Upper lobe of left lung (tissue), 6 donors: ENCODE results near the gene TMEM106C. TPM values are rescaled to one million over a fixed set of nuclear protein-coding genes. Genes with fewer than 3 reads are reported as not detected.

ENCODE experiments used
- ATAC-seq, 2 donors: fragments of 200-7000 bp; cut with Tn5 transposase; one replicate each; pipeline ENCODE4 v1.9.1; 2022; ENCODE audit warnings: mild to moderate bottlenecking in 2 of 2, moderate library complexity in 2 of 2; ENCODE audit not compliant: low FRiP score in 2 of 2
- DNase-seq, 2 donors: peaks; one replicate each; pipeline ENCODE4 v3.0.0-alpha.2; 2019 to 2020
- H3K27ac ChIP-seq, 4 donors: fragments of 200-600 bp; sonication (generic); one replicate each; pipeline ENCODE4 v1.5.1; 2016 to 2019
- H3K27me3 ChIP-seq, 4 donors: fragments of 200-600 bp; sonication (generic); one replicate each; pipeline ENCODE4 v1.5.1; 2017 to 2019
- H3K36me3 ChIP-seq, 4 donors: fragments of 200-600 bp; sonication (generic); one replicate each; pipeline ENCODE4 v1.5.1; 2016 to 2019
- H3K4me1 ChIP-seq, 4 donors: fragments of 200-600 bp; sonication (generic); one replicate each; pipeline ENCODE4 v1.5.1; 2018 to 2019
- H3K4me3 ChIP-seq, 4 donors: fragments of 200-600 bp; sonication (generic); one replicate each; pipeline ENCODE4 v1.5.1; 2017 to 2019; ENCODE audit warnings: mild to moderate bottlenecking in 2 of 4, moderate library complexity in 1 of 4
- H3K9me3 ChIP-seq, 4 donors: fragments of 200-600 bp; sonication (generic); one replicate each; pipeline ENCODE4 v1.5.1; 2018 to 2019
- CTCF ChIP-seq, 6 experiments: fragments of 450-650 bp in 4 of 6; fragments of 200-600 bp in 2 of 6; sonication (generic) in 2 of 6; IDR thresholded peaks; one replicate each; pipeline ENCODE4 v1.5.1; 2016 to 2019; ENCODE audit warnings: antibody characterized with exemption in 6 of 6
- EP300 ChIP-seq, 4 donors: sonication (generic); formaldehyde crosslinking; IDR thresholded peaks; one replicate each; pipeline ENCODE4 v1.5.1; 2017; ENCODE audit warnings: antibody characterized with exemption in 4 of 4, control low read depth in 2 of 4
- POLR2A ChIP-seq, 4 donors: fragments of 450-650 bp; IDR thresholded peaks; one replicate each; pipeline ENCODE4 v1.5.1; 2016 to 2017; ENCODE audit warnings: antibody characterized with exemption in 4 of 4, mild to moderate bottlenecking in 2 of 4
- POLR2AphosphoS5 ChIP-seq, 2 donors: sonication (generic); formaldehyde crosslinking; IDR thresholded peaks; one replicate each; pipeline ENCODE4 v1.5.1; 2017; ENCODE audit warnings: antibody characterized with exemption in 2 of 2
- WGBS, 2 donors: methylation state at CpG; one replicate each; pipeline ENCODE4 v1.1.5; 2017 to 2018; 5-methylcytosine and 5-hydroxymethylcytosine counted together
- total RNA-seq, 6 donors: library from RNA; depleted of rRNA in 4 of 6; stranded (reverse); fragments of >200 nt in 4 of 6; gene quantifications; one replicate each; pipeline versions ENCODE4 v1.1.0 to v1.2.1, GENCODE V29; 2016 to 2021
- donor health status: DM: no; HTN: no; CAD: no; lungs with moderate emphysema.
- donor health status: DM: no; HTN: yes; CAD: no; lungs with severe emphysema.

The TMEM106C gene
- total RNA-seq, 6 donors from 2014 or later: 32.8 to 90.6 (median 38.5) TPM

- peak; percentile 39 to 51 for DNase-seq
- H3K27me3 ChIP-seq: peaks cover 0 to 6% (median under 1%) of the 10 kb centered on the region in 4 donors
- H3K36me3 ChIP-seq: no peaks in the 10 kb centered on the region
- no peak for TF ChIP-seq EP300 (IDR thresholded peaks at IDR 0.05)
- no peak for TF ChIP-seq POLR2AphosphoS5 (IDR thresholded peaks at IDR 0.05)
- TF ChIP-seq CTCF (IDR thresholded peaks at IDR 0.05): no peak
- TF ChIP-seq POLR2A (IDR thresholded peaks at IDR 0.05): no peak
- no peak overlapping the region for H3K4me3 ChIP-seq
- WGBS, 2 donors: 60 to 69% methylated on average over 23 to 26 of the region's 27 CpGs
- ATAC-seq: no peak
- no peak overlapping the region for H3K27ac ChIP-seq
- H3K9me3 ChIP-seq: no peaks in the 10 kb centered on the region
- peaks cover 0 to 31% (median 5%) of the 10 kb centered on the region in 4 donors for H3K4me1 ChIP-seq
Observed at GRCh38 chr12:47946413-47947323, 16.7 kb upstream of the TMEM106C start.

- Histone ChIP-seq H3K27me3 (peaks cover 0 to 1% (median 0%) of the 10 kb centered on the region in 4 donors), H3K4me3 (no peak overlapping the region), H3K9me3 (no peaks in the 10 kb centered on the region), H3K27ac (no peak overlapping the region), H3K36me3 (no peaks in the 10 kb centered on the region), H3K4me1 (peaks cover 0 to 26% (median 3%) of the 10 kb centered on the region in 4 donors)
- DNase-seq (no peak), ATAC-seq (no peak)
- TF ChIP-seq CTCF (IDR thresholded peaks at IDR 0.05) (no peak), POLR2A (IDR thresholded peaks at IDR 0.05) (no peak), EP300 (IDR thresholded peaks at IDR 0.05) (no peak), POLR2AphosphoS5 (IDR thresholded peaks at IDR 0.05) (no peak)
- 78 to 81% methylated on average over 12 of the region's 12 CpGs for WGBS, 2 donors
Observed at GRCh38 chr12:47947341-47947740, 16.1 kb upstream of the TMEM106C start.

DNA sequence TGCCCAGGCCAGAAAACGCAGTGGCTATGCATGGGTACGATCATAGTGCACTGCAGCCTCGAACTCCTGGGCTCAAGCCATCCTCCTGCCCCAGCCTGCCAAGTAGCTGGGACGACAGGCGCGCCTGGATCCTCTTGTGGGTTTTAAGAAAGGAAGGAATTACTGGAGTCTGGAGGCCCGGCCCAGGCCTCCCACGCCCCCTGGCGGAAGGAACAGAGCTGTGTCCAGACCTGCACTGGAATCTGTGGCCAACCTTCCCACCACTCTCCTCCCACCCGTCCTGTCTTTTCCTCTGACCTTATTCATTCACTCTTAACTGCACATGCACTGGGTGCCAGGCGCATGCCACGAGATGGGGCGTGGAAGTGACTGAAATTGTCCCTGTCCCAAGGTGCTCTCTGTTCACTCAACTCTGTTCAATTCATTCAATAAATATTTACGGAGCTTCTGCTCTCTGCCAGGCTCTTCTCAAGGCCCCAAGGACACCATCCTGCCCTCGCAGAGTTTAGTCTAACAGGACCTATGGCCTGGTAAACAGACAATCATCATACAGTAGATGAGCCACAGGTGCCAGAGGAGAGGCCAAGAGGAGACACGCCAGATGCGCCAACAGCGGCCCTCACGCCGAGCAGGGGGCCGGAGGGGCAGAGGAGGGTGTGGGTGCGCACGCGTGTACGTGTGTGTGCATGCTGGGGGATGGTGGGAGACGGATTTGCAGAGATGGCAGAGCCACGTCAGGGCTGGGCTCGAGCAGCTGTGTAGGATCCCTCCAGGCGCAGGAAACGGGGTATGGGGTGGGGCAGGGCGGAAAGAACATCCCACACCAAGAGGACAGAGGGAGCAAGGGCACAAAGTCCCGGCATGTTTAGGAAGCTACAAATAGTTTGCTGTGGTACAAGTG lies 13.7 kb upstream of the TMEM106C start:
- no peaks in the 10 kb centered on the region for H3K9me3 ChIP-seq
- H3K27ac ChIP-seq: no peak overlapping the region
- DNase-seq: peak; percentile 86 to 89
- H3K36me3 ChIP-seq: no peaks in the 10 kb centered on the region
- WGBS, 2 donors: 55% methylated on average over 32 of the region's 32 CpGs
- H3K4me3 ChIP-seq: no peak overlapping the region
- H3K27me3 ChIP-seq: no peaks in the 10 kb centered on the region
- H3K4me1 ChIP-seq: peaks cover 0 to 22% (median 5%) of the 10 kb centered on the region in 4 donors
- ATAC-seq: peak; percentile 87 to 93
- no peak for TF ChIP-seq EP300 (IDR thresholded peaks at IDR 0.05)
- peak; percentile 72 to 90 (median 84) for TF ChIP-seq CTCF (IDR thresholded peaks at IDR 0.05)

GRCh38 chr12:47950856-47951468 lies 12.4 kb upstream of the TMEM106C start:
- no peak for TF ChIP-seq POLR2A (IDR thresholded peaks at IDR 0.05)
- TF ChIP-seq EP300 (IDR thresholded peaks at IDR 0.05): no peak
- no peak for TF ChIP-seq POLR2AphosphoS5 (IDR thresholded peaks at IDR 0.05)
- TF ChIP-seq CTCF (IDR thresholded peaks at IDR 0.05): no peak
- no peaks in the 10 kb centered on the region for H3K27me3 ChIP-seq
- no peak overlapping the region for H3K27ac ChIP-seq
- 75 to 81% methylated on average over 7 to 8 of the region's 8 CpGs for WGBS, 2 donors
- no peaks in the 10 kb centered on the region for H3K9me3 ChIP-seq
- peaks cover 0 to 22% (median 5%) of the 10 kb centered on the region in 4 donors for H3K4me1 ChIP-seq
- DNase-seq: no peak
- ATAC-seq: no peak
- no peaks in the 10 kb centered on the region for H3K36me3 ChIP-seq
- H3K4me3 ChIP-seq: no peak overlapping the region
